ENCODE measurements around the gene APBB2.
"Not testable (repeated sequence)": the region's sequence is repeated elsewhere in the genome, so short reads cannot be mapped to it uniquely, and the experiment has no call there.

Gene APBB2

GRCh38 chr4:41155194-41155830 lies 59.0 kb downstream of the APBB2 start:
- DNase-seq = peak; percentile 62

- peak; percentile 42 for DNase-seq
Observed at GRCh38 chr4:41154814-41155177, 59.5 kb downstream of the APBB2 start.

- DNase-seq = no peak
Observed at GRCh38 chr4:41154010-41154813, 60.1 kb downstream of the APBB2 start.

- no peak for DNase-seq
Observed at GRCh38 chr4:41150401-41150800, 63.9 kb downstream of the APBB2 start.

- DNase-seq = peak; percentile 1
Observed at GRCh38 chr4:41149568-41149967, 64.8 kb downstream of the APBB2 start.

- no peak for DNase-seq
Observed at GRCh38 chr4:41148931-41149330, 65.4 kb downstream of the APBB2 start.

- peak; percentile 11 for DNase-seq
Observed at GRCh38 chr4:41148292-41148691, 66.0 kb downstream of the APBB2 start.

GRCh38 chr4:41147570-41147969 lies 66.8 kb downstream of the APBB2 start:
- not testable (repeated sequence) for DNase-seq

- peak; percentile 40 for DNase-seq
Observed at GRCh38 chr4:41146716-41147506, 67.4 kb downstream of the APBB2 start.

GRCh38 chr4:41146196-41146595 lies 68.1 kb downstream of the APBB2 start:
- DNase-seq = no peak

- DNase-seq = peak; percentile 25
Observed at GRCh38 chr4:41145571-41146078, 68.7 kb downstream of the APBB2 start.

GRCh38 chr4:41144812-41145211 lies 69.5 kb downstream of the APBB2 start:
- DNase-seq = no peak

- DNase-seq = no peak
Observed at GRCh38 chr4:41144040-41144379, 70.3 kb downstream of the APBB2 start.

GRCh38 chr4:41143311-41144039 lies 70.9 kb downstream of the APBB2 start:
- DNase-seq = peak; percentile 87

- DNase-seq = peak; percentile 52
Observed at GRCh38 chr4:41142376-41143310, 71.7 kb downstream of the APBB2 start.

GRCh38 chr4:41141900-41142299 lies 72.4 kb downstream of the APBB2 start:
- DNase-seq = peak; percentile 61

GRCh38 chr4:41140410-41140809 lies 73.9 kb downstream of the APBB2 start:
- no peak for DNase-seq

- DNase-seq = no peak
Observed at GRCh38 chr4:41137879-41138278, 76.5 kb downstream of the APBB2 start.

GRCh38 chr4:41136456-41136855 lies 77.9 kb downstream of the APBB2 start:
- no peak for DNase-seq

- no peak for DNase-seq
Observed at GRCh38 chr4:41135801-41136200, 78.5 kb downstream of the APBB2 start.

- peak; percentile 20 for DNase-seq
Observed at GRCh38 chr4:41134581-41134980, 79.8 kb downstream of the APBB2 start.
